ENCODE results near the gene WDR53. TPM values are rescaled to one million over a fixed set of nuclear protein-coding genes. Genes with fewer than 3 reads are reported as not detected.

WDR53 gene
- total RNA-seq, 1 donor from 2014 or later = 11.0 TPM

GRCh38 chr3:196519718-196520082 is 48.7 kb downstream of the WDR53 start:
- H3K4me1 ChIP-seq (ENCODE audit: insufficient read depth, low read length) = no peaks in the 10 kb centered on the region
- Mint-ChIP-seq H3K27me3 (ENCODE audit: low read depth, unreplicated experiment) (no peaks in the 10 kb centered on the region), H3K4me1 (ENCODE audit: low read depth, unreplicated experiment) (no peaks in the 10 kb centered on the region), H3K27ac (ENCODE audit: unreplicated experiment) (no peak overlapping the region), H3K9me3 (ENCODE audit: unreplicated experiment) (peaks cover 25% of the 10 kb centered on the region), H3K36me3 (ENCODE audit: low read depth, unreplicated experiment) (peaks cover 3% of the 10 kb centered on the region), H3K4me3 (ENCODE audit: unreplicated experiment) (no peak overlapping the region)
- H3K9ac ChIP-seq (ENCODE audit: low read length) = no peak overlapping the region
- H3K4me2 ChIP-seq (ENCODE audit: low read length) = no peak overlapping the region
- no peaks in the 10 kb centered on the region for H4K20me1 ChIP-seq (ENCODE audit: insufficient read depth, low read length)
- no peaks in the 10 kb centered on the region for H3K36me3 ChIP-seq (ENCODE audit: insufficient read depth, low read length)
- no peak for TF ChIP-seq EZH2 (IDR thresholded peaks at IDR 0.05; ENCODE audit: insufficient read depth, low read length)
- no peak for TF ChIP-seq CTCF (IDR thresholded peaks at IDR 0.05; ENCODE audit: insufficient read depth, low read depth, low read length)
- DNase-seq (ENCODE audit: low read depth) (no peak), FAIRE-seq (no peak)
- peaks cover 27% of the 10 kb centered on the region for H3K9me3 ChIP-seq (ENCODE audit: insufficient read depth, low read depth, low read length)
- H3K4me3 ChIP-seq (ENCODE audit: insufficient read depth, low read depth, low read length) = no peak overlapping the region
- no peak overlapping the region for H3K27ac ChIP-seq (ENCODE audit: low read depth, low read length)
- H3K79me2 ChIP-seq (ENCODE audit: insufficient read depth, low read length) = no peaks in the 10 kb centered on the region
- no peaks in the 10 kb centered on the region for H3K27me3 ChIP-seq (ENCODE audit: insufficient read depth, low read length)
- no peak overlapping the region for H2AFZ ChIP-seq (ENCODE audit: low read depth, low read length)

GRCh38 chr3:196518966-196519717 is 49.2 kb downstream of the WDR53 start:
- H3K4me2 ChIP-seq (ENCODE audit: low read length) = no peak overlapping the region
- no peaks in the 10 kb centered on the region for H3K36me3 ChIP-seq (ENCODE audit: insufficient read depth, low read length)
- H3K4me3 Mint-ChIP-seq (ENCODE audit: unreplicated experiment) = no peak overlapping the region
- no peak overlapping the region for H3K27ac ChIP-seq (ENCODE audit: low read depth, low read length)
- H4K20me1 ChIP-seq (ENCODE audit: insufficient read depth, low read length) = no peaks in the 10 kb centered on the region
- peaks cover 25% of the 10 kb centered on the region for H3K9me3 Mint-ChIP-seq (ENCODE audit: unreplicated experiment)
- TF ChIP-seq EZH2 (IDR thresholded peaks at IDR 0.05; ENCODE audit: insufficient read depth, low read length) = no peak
- TF ChIP-seq CTCF (IDR thresholded peaks at IDR 0.05; ENCODE audit: insufficient read depth, low read depth, low read length) = peak; percentile 48
- no peaks in the 10 kb centered on the region for H3K27me3 Mint-ChIP-seq (ENCODE audit: low read depth, unreplicated experiment)
- H3K36me3 Mint-ChIP-seq (ENCODE audit: low read depth, unreplicated experiment) = peaks cover 3% of the 10 kb centered on the region
- FAIRE-seq (no peak), DNase-seq (ENCODE audit: low read depth) (peak; percentile 25)
- H3K9me3 ChIP-seq (ENCODE audit: insufficient read depth, low read depth, low read length) = peaks cover 27% of the 10 kb centered on the region
- H3K27me3 ChIP-seq (ENCODE audit: insufficient read depth, low read length) = no peaks in the 10 kb centered on the region
- peaks cover under 1% of the 10 kb centered on the region for H3K4me1 Mint-ChIP-seq (ENCODE audit: low read depth, unreplicated experiment)
- no peak overlapping the region for H2AFZ ChIP-seq (ENCODE audit: low read depth, low read length)
- no peaks in the 10 kb centered on the region for H3K79me2 ChIP-seq (ENCODE audit: insufficient read depth, low read length)
- H3K4me1 ChIP-seq (ENCODE audit: insufficient read depth, low read length) = peaks cover 3% of the 10 kb centered on the region
- H3K4me3 ChIP-seq (ENCODE audit: insufficient read depth, low read depth, low read length) = no peak overlapping the region
- H3K27ac Mint-ChIP-seq (ENCODE audit: unreplicated experiment) = no peak overlapping the region
- no peak overlapping the region for H3K9ac ChIP-seq (ENCODE audit: low read length)

GRCh38 chr3:196517919-196518318 is 50.4 kb downstream of the WDR53 start:
- no peaks in the 10 kb centered on the region for H3K27me3 Mint-ChIP-seq (ENCODE audit: low read depth, unreplicated experiment)
- H3K4me3 Mint-ChIP-seq (ENCODE audit: unreplicated experiment) = no peak overlapping the region
- Histone ChIP-seq H3K4me2 (ENCODE audit: low read length) (no peak overlapping the region), H3K27ac (ENCODE audit: low read depth, low read length) (no peak overlapping the region), H4K20me1 (ENCODE audit: insufficient read depth, low read length) (no peaks in the 10 kb centered on the region), H3K9ac (ENCODE audit: low read length) (no peak overlapping the region), H3K79me2 (ENCODE audit: insufficient read depth, low read length) (no peaks in the 10 kb centered on the region), H3K9me3 (ENCODE audit: insufficient read depth, low read depth, low read length) (peaks cover 27% of the 10 kb centered on the region), H3K4me1 (ENCODE audit: insufficient read depth, low read length) (peaks cover 9% of the 10 kb centered on the region), H3K36me3 (ENCODE audit: insufficient read depth, low read length) (no peaks in the 10 kb centered on the region), H3K4me3 (ENCODE audit: insufficient read depth, low read depth, low read length) (no peak overlapping the region), H3K27me3 (ENCODE audit: insufficient read depth, low read length) (no peaks in the 10 kb centered on the region), H2AFZ (ENCODE audit: low read depth, low read length) (no peak overlapping the region)
- TF ChIP-seq CTCF (IDR thresholded peaks at IDR 0.05; ENCODE audit: insufficient read depth, low read depth, low read length) (no peak), EZH2 (IDR thresholded peaks at IDR 0.05; ENCODE audit: insufficient read depth, low read length) (no peak)
- H3K27ac Mint-ChIP-seq (ENCODE audit: unreplicated experiment) = no peak overlapping the region
- H3K36me3 Mint-ChIP-seq (ENCODE audit: low read depth, unreplicated experiment) = peaks cover 3% of the 10 kb centered on the region
- FAIRE-seq (no peak), DNase-seq (ENCODE audit: low read depth) (no peak)
- peaks cover 25% of the 10 kb centered on the region for H3K9me3 Mint-ChIP-seq (ENCODE audit: unreplicated experiment)
- peaks cover 5% of the 10 kb centered on the region for H3K4me1 Mint-ChIP-seq (ENCODE audit: low read depth, unreplicated experiment)

Data from astrocyte (in vitro differentiated cells and primary cell).